ENCODE results near the gene DLG2. TPM values are rescaled to one million over a fixed set of nuclear protein-coding genes. Genes with fewer than 3 reads are reported as not detected.

The DLG2 gene
- total RNA-seq, 1 donor from 2014 or later = 2.1 TPM

DNA sequence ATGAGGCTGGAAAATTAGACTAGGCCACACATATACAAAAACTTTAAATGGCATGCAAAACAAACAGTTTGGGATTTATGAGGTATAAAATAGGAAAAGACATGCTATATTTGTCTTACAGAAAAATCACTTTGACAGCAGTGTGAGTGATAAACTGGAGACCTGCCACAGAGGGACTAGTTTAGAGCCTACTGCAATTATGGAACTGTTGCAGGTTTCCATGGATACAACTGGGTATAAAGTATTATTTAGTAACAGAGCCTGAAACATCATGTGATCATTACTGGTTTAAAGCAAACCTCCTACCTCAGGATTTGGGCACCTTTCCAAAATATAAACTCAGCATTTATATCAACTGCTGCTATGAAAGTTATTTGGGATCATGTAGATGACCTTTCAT is 1032.5 kb downstream of the DLG2 start:
- H3K27me3 Mint-ChIP-seq (ENCODE audit: low read depth) = no peaks in the 10 kb centered on the region
- H3K9me3 Mint-ChIP-seq = no peaks in the 10 kb centered on the region
- H3K27ac Mint-ChIP-seq (ENCODE audit: unreplicated experiment) = no peak overlapping the region
- no peaks in the 10 kb centered on the region for H3K36me3 Mint-ChIP-seq (ENCODE audit: low read depth)
- no peaks in the 10 kb centered on the region for H3K4me1 Mint-ChIP-seq
- no peak for DNase-seq (ENCODE audit: low read depth, low spot score)
- H3K4me3 Mint-ChIP-seq = no peak overlapping the region
- TF ChIP-seq, protein P1, sequence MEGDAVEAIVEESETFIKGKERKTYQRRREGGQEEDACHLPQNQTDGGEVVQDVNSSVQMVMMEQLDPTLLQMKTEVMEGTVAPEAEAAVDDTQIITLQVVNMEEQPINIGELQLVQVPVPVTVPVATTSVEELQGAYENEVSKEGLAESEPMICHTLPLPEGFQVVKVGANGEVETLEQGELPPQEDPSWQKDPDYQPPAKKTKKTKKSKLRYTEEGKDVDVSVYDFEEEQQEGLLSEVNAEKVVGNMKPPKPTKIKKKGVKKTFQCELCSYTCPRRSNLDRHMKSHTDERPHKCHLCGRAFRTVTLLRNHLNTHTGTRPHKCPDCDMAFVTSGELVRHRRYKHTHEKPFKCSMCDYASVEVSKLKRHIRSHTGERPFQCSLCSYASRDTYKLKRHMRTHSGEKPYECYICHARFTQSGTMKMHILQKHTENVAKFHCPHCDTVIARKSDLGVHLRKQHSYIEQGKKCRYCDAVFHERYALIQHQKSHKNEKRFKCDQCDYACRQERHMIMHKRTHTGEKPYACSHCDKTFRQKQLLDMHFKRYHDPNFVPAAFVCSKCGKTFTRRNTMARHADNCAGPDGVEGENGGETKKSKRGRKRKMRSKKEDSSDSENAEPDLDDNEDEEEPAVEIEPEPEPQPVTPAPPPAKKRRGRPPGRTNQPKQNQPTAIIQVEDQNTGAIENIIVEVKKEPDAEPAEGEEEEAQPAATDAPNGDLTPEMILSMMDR (conservative IDR thresholded peaks at IDR 0.05) = no peak

DNA sequence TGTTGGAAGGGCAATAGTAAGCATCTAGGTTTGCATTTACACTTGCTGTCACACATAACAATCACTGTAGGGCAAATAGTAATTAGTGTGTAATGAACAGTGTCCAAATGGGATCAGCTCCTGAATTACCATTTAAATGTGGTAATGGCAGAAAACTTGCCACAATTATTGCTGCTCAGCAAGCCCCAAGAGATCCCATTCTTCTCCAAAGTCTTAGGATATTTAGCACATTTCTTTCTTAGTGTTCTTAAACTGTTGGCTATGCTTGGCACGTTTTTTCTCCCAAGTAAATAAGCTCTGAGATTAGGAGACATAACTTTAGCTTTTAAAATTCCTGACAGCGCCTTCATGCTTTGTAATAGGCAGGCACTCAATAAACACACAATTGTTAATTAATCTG is 1037.0 kb downstream of the DLG2 start:
- TF ChIP-seq, protein P1 (conservative IDR thresholded peaks at IDR 0.05) = no peak
- Mint-ChIP-seq H3K27me3 (ENCODE audit: low read depth) (no peaks in the 10 kb centered on the region), H3K27ac (ENCODE audit: unreplicated experiment) (no peak overlapping the region), H3K4me3 (no peak overlapping the region), H3K4me1 (no peaks in the 10 kb centered on the region), H3K9me3 (no peaks in the 10 kb centered on the region), H3K36me3 (ENCODE audit: low read depth) (no peaks in the 10 kb centered on the region)
- no peak for DNase-seq (ENCODE audit: low read depth, low spot score)

DNA sequence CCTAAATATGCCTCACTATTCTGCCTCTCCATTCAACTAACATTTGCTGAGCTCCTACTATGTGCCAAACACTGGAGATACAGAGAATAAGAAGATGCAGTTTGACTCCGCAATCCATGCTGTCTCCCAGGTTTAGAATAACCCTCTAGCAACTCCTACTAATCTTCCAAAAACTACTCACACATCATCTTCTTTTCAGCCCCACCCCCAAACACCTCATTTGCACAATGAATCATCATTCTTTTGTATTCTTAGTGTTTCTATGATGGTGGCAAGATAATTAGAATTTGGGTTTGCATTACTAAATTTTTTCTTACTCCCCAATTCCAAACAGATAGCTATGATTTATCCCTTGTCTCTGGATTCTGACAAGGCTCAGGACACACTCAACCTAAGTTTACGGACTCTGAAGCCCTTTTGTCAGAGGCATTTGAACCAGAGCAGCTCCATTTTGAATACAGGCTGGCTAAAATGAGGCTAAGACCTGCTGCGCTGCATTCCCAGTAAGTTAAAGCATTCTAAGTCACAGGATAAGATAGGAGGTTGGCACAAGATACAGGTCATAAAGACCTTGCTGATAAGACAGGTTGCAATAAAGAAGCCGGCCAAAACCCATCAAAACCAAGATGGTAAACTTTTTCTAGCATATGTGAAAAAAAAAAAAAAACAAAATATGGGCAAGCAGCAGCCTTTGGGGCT is 1038.9 kb downstream of the DLG2 start:
- no peak overlapping the region for H3K27ac Mint-ChIP-seq (ENCODE audit: unreplicated experiment)
- no peaks in the 10 kb centered on the region for H3K4me1 Mint-ChIP-seq
- H3K9me3 Mint-ChIP-seq = no peaks in the 10 kb centered on the region
- no peaks in the 10 kb centered on the region for H3K27me3 Mint-ChIP-seq (ENCODE audit: low read depth)
- no peak overlapping the region for H3K4me3 Mint-ChIP-seq
- DNase-seq (ENCODE audit: low read depth, low spot score) = no peak
- TF ChIP-seq, protein P1 (conservative IDR thresholded peaks at IDR 0.05) = no peak
- no peaks in the 10 kb centered on the region for H3K36me3 Mint-ChIP-seq (ENCODE audit: low read depth)

DNA sequence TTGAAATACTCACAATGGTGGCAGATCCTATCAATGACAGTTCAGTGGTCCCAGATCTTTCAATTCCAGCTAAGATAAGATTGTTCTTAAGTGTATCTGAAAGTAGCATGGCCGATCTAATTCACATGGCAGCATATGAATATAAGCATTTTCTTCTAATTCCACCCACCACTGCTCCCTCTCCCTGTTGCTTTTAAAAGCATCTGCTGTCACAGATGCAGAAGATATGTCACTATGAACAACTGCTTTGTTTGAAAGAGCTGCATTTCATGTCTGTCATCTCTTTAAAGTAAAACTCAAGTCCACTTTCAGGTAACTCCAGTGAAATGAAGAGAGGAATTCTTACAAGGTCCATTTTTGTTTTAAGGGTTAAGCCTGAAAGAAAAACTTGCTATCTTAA is 1044.0 kb downstream of the DLG2 start:
- Mint-ChIP-seq H3K27me3 (ENCODE audit: low read depth) (no peaks in the 10 kb centered on the region), H3K4me3 (no peak overlapping the region), H3K36me3 (ENCODE audit: low read depth) (no peaks in the 10 kb centered on the region), H3K9me3 (no peaks in the 10 kb centered on the region), H3K27ac (ENCODE audit: unreplicated experiment) (no peak overlapping the region), H3K4me1 (peaks cover 3% of the 10 kb centered on the region)
- TF ChIP-seq, protein P1 (conservative IDR thresholded peaks at IDR 0.05) = no peak
- no peak for DNase-seq (ENCODE audit: low read depth, low spot score)

DNA sequence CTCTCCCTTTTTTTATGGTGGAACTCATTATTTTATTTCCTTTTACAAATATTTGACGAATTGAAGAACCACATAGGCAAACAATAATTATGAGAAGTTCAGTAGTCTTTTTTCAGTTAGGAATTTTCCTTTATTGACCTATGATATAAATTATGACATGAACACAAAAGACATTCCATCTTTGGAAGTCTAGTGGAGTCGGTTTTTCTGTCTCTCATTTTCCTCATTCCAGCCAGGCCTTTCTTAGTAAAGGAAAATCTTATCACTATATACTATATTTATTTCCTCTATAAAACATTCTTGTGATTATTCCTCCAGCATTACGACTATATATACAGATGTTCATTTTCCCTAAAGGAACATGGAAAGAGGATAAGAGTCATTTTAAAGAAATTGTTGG is 1046.1 kb downstream of the DLG2 start:
- no peak for DNase-seq (ENCODE audit: low read depth, low spot score)
- Mint-ChIP-seq H3K4me1 (peaks cover 3% of the 10 kb centered on the region), H3K36me3 (ENCODE audit: low read depth) (no peaks in the 10 kb centered on the region), H3K27me3 (ENCODE audit: low read depth) (no peaks in the 10 kb centered on the region), H3K4me3 (no peak overlapping the region), H3K9me3 (peaks cover 2% of the 10 kb centered on the region), H3K27ac (ENCODE audit: unreplicated experiment) (no peak overlapping the region)
- TF ChIP-seq, protein P1 (conservative IDR thresholded peaks at IDR 0.05) = no peak
